ENCODE measurements around the gene OGA. TPM values are rescaled to one million over a fixed set of nuclear protein-coding genes. Genes with fewer than 3 reads are reported as not detected.

Gene OGA
- 100 to 1,000 TPM; 120 to 139 TPM for total RNA-seq

DNA sequence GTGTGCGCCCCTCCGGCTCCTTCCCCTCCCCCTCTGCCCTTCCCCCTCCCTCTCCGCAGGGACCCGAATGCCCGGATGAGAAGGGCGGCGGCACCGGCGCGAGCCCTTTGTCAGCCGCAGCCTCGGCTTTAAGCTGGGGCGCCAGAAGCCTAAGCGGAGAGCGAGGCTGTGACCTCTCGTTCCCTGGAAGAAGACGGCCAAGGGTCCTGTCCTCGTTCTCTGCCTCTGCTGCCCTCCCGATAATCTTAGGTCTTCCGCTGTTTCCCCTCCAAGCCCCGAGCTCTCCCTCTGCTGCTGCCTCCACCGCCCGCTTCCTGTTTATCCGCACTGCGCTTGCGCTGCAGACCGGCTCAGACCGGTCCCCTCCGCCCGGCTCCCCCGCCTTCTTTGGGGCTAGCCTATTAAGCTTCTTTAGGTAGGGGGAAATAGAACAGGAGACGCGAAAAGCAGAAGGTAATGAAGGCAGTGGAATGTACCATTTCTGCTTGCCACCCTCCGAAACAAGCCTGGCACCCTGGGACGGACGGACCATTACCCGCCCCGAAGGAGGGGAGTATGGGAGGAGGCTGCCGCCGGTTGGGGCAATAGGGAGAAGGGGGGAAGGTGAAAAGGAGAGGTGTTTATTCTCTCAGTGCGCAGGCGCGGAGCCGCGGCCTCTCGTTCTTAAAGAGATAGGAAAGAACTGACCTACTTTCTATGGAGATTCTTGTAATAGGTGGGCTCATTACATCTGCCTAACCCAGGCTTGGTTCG is at the start of gene OGA:
OGA (minus strand) TSS at position 326 of the 753 bp plus-strand sequence. CDS start 422 bp downstream, outside the sequence.
- H3K4me3 Mint-ChIP-seq: peak within 1 kb of the TSS; percentile 90
- peak; percentile 92 for ATAC-seq
- no peaks in the 10 kb centered on the region for H3K9me3 Mint-ChIP-seq (ENCODE audit: low read depth)
- no peaks in the 10 kb centered on the region for H3K27me3 Mint-ChIP-seq
- DNase-seq: peak; percentile 99
- peaks cover 27% of the 10 kb centered on the region for H3K36me3 Mint-ChIP-seq
- peaks cover 41% of the 10 kb centered on the region for H3K4me1 Mint-ChIP-seq
- H3K27ac Mint-ChIP-seq: peak within 1 kb of the TSS; percentile 97
- CTCF ChIA-PET: interaction anchor here (0.7 to 3.8 kb wide), 11 partner anchors 11 to 255 kb away, joined by 3 to 21 read pairs (median 5); partner anchors contain the start of gene NPM3

DNA sequence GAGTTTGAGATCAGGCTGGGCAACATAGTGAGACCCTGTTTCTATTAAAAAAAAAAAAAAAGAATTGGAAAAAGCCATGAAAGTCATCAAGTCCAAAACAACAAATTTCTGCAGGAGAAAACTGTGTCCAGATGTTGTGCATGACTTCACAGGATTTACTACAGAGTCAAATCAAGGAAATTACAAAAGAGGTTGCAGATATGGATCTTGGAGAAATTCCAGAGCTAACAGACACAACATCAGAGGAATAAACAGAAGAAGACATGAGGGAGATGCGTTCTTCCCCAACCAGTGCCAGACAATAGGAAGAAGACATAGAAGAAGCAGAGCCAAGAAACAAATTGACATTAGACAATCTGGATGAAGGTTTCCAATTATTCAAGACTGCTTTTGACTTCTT is 49.7 kb upstream of the OGA start:
- no peaks in the 10 kb centered on the region for H3K9me3 Mint-ChIP-seq (ENCODE audit: low read depth)
- CTCF ChIA-PET: interaction anchor here (0.7 kb wide), 1 partner anchor 329 kb away, joined by 3 read pairs; no protein-coding TSS in a partner anchor
- no peaks in the 10 kb centered on the region for H3K4me1 Mint-ChIP-seq
- no peak overlapping the region for H3K4me3 Mint-ChIP-seq
- H3K27me3 Mint-ChIP-seq: no peaks in the 10 kb centered on the region
- DNase-seq: no peak
- H3K36me3 Mint-ChIP-seq: peaks cover 10% of the 10 kb centered on the region
- no peak overlapping the region for H3K27ac Mint-ChIP-seq
- ATAC-seq: no peak

DNA sequence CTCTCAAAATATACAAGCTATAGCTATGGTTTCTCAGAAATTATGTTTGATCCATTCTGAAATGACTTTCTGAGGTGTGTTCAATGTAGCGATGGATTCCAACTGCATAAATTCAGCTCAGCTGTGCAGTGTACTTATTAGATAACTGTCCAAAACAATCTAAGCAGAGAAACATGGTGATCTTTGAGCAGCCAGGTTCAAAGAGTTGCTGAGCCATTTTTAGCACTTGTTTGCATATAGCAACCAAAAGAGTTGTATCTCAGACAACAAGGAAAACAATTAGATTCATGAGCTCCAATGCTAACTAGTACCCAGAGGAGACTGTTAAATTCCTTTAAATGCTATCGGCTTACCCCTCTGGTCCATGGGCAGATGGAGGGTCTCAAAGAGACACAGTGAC is 41.3 kb upstream of the OGA start:
- CTCF ChIA-PET: interaction anchor here (0.6 to 8.2 kb wide), 6 partner anchors 10 to 151 kb away, joined by 3 to 91 read pairs (median 8); partner anchors contain the start of gene KCNIP2
- no peak for DNase-seq
- Mint-ChIP-seq H3K27ac (no peak overlapping the region), H3K36me3 (peaks cover 32% of the 10 kb centered on the region), H3K4me3 (no peak overlapping the region), H3K4me1 (peaks cover 24% of the 10 kb centered on the region), H3K9me3 (ENCODE audit: low read depth) (peaks cover 9% of the 10 kb centered on the region), H3K27me3 (no peaks in the 10 kb centered on the region)
- no peak for ATAC-seq

DNA sequence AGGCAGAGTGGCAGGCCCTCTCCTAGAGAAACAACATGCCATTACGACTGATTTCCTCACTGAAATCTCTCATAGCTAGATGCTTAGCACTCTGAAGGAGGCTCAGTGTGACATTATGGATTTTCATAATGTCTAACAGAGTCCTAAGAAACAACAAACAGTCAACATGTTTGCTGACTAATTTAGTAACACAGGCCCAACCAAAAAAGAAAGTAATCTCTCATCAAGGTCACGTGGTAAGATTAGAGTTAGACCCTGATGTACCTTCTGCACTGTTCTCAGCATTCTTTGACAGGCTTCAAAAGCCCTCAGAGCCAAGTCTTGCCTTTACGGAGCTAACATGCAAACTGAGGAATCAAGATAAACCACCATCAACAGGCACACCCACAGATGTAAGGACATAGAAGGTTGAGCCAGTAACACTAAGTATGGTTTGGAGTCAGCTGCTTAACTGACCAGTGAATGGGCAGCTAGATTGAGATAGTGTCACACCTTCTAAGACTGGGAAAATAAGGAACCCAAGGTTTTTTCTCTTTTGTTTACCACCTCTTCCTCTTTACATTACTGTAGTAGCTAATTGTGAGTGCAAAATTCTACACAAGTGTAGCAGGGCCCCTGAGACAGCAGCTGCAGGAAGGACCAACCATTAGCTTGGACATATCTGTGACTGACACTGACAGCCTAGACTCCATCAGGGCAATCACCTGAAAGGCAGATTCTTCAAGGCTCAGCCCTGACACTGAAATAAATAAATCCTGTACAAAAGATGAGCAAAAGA is 40.7 kb upstream of the OGA start:
- CTCF ChIA-PET: interaction anchor here (0.6 to 8.2 kb wide), 7 partner anchors 9 to 151 kb away, joined by 3 to 91 read pairs (median 9); partner anchors contain the start of gene KCNIP2
- peaks cover 31% of the 10 kb centered on the region for H3K36me3 Mint-ChIP-seq
- ATAC-seq: peak; percentile 93
- peak overlapping the region; percentile 60 for H3K27ac Mint-ChIP-seq
- no peaks in the 10 kb centered on the region for H3K27me3 Mint-ChIP-seq
- H3K4me3 Mint-ChIP-seq: no peak overlapping the region
- no peak for DNase-seq
- peaks cover 24% of the 10 kb centered on the region for H3K4me1 Mint-ChIP-seq
- H3K9me3 Mint-ChIP-seq (ENCODE audit: low read depth): peaks cover 9% of the 10 kb centered on the region

DNA sequence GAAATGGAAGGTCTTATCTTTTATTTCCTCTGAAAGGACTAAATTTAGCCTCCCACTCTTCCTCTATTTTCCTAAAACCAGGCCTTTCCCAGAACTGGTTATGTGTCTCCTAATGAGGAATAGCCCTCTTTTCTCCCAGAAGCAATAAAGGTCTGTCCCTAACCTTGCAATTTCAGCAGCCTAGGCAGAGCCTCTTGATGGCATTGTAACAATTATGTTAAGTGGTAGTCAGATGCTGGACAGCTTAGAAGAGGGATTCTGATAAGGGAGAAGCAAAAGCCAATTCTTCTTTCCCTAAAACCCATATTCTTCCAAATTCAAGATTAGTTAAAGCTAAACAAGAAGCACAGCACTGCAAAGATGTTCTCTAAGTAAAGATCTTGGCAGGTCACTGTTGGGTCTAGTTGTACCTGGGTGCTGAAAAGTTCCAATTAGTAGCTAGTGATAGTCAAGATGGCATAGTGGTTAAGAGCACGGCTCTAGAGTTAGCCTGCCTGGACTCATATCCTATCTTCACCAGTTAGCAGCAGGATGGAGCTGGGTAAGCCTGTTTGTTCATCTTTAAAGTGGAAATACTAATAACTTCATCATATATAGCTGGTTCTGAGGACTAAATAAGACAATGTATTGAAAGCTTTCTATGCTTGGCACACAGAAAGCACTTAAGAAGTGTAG is 39.7 kb upstream of the OGA start:
- H3K9me3 Mint-ChIP-seq (ENCODE audit: low read depth): peaks cover 9% of the 10 kb centered on the region
- CTCF ChIA-PET: interaction anchor here (1.3 to 8.2 kb wide), 5 partner anchors 8 to 152 kb away, joined by 6 to 91 read pairs (median 10); partner anchors contain the start of gene KCNIP2
- no peak overlapping the region for H3K27ac Mint-ChIP-seq
- peaks cover 24% of the 10 kb centered on the region for H3K4me1 Mint-ChIP-seq
- peaks cover 28% of the 10 kb centered on the region for H3K36me3 Mint-ChIP-seq
- DNase-seq (no peak), ATAC-seq (no peak)
- H3K4me3 Mint-ChIP-seq: no peak overlapping the region
- no peaks in the 10 kb centered on the region for H3K27me3 Mint-ChIP-seq

DNA sequence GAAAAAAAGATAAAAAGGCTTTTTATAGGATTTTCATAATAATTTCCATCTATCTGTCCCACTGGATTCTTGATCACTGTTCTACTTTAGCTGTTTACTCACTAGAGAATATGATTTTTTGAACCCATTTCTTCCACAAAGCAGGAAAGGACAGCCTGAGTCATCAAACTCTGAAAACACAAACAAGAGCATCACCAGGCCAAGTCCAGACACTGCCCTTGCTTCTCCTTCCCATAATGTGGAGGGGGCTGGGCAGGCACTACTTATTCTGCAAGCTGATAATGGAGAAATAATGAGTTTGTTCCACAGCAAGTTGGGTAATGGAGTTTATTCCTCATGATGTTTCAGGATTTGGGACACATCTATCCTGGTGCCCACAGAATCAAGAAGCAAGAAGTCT is 38.4 kb upstream of the OGA start:
- DNase-seq (no peak), ATAC-seq (no peak)
- Mint-ChIP-seq H3K27ac (no peak overlapping the region), H3K36me3 (peaks cover 20% of the 10 kb centered on the region), H3K4me3 (no peak overlapping the region), H3K4me1 (peaks cover 24% of the 10 kb centered on the region), H3K9me3 (ENCODE audit: low read depth) (peaks cover 9% of the 10 kb centered on the region), H3K27me3 (no peaks in the 10 kb centered on the region)
- CTCF ChIA-PET: interaction anchor here (1.0 to 8.2 kb wide), 2 partner anchors 15 to 151 kb away, joined by 3 to 91 read pairs; partner anchors contain the start of gene KCNIP2

DNA sequence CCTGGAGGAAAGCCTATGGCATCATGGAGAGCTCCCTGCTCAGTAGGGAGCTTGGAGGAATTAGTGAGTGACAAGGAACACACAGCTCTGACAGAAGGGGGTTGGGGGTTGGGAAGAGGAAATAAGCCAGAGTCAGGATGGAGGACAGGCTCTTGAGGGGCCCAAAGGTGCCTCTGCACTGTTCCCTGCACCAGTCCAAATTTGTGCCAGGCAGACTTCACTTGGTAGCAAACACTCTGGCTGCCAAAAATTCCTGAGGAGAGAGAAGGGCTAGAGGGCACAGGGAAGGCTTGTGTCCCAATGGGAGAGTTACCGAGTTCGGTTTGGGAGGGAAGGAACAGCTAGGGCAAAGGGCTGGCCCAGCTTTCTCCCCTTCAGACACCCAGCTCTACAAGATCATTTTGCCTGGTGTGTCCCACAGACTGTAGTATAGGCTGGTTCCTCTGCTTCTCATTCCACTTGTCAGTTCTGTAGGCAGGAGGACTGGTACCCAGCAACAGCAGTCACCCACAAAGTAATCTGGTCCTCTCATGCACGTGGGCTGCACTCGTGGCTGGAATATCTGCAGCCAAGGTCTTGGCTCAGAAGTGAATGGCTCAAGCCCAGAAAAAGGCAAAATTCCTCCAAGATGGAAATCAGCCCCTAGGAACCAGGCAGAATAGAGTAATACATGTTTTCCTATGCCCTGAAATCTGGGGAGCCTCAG is 33.3 kb upstream of the OGA start:
- Mint-ChIP-seq H3K4me3 (no peak overlapping the region), H3K27me3 (no peaks in the 10 kb centered on the region), H3K36me3 (no peaks in the 10 kb centered on the region), H3K27ac (no peak overlapping the region), H3K9me3 (ENCODE audit: low read depth) (no peaks in the 10 kb centered on the region), H3K4me1 (peaks cover 3% of the 10 kb centered on the region)
- no peak for ATAC-seq
- CTCF ChIA-PET: interaction anchor here (1.2 to 3.7 kb wide), 3 partner anchors 10 to 15 kb away, joined by 5 to 26 read pairs (median 13); no protein-coding TSS in a partner anchor
- DNase-seq: no peak

DNA sequence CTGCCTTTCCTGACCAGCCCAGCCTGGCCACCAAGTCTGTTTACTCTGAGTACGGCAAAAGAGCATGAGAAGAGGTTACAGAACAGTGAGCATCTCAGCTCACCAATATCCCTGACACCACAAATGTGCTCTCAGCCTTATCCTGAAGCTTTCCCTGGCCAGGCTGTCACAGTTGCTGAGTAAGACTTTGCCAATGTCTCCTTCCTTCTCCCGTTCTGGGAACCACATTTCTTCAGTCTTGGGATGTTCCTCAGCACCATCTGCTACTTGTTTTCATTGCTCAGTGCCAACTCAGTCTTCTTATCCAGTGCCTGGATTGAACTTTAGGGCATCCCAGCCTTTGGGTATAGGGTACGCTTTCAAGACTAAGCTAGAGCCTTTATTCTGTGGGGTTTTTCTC is 32.5 kb upstream of the OGA start:
- Mint-ChIP-seq H3K9me3 (ENCODE audit: low read depth) (no peaks in the 10 kb centered on the region), H3K4me3 (no peak overlapping the region), H3K27ac (no peak overlapping the region), H3K36me3 (no peaks in the 10 kb centered on the region), H3K4me1 (peaks cover 3% of the 10 kb centered on the region), H3K27me3 (no peaks in the 10 kb centered on the region)
- CTCF ChIA-PET: interaction anchor here (3.2 to 3.7 kb wide), 2 partner anchors 10 to 15 kb away, joined by 12 to 26 read pairs; no protein-coding TSS in a partner anchor
- ATAC-seq (no peak), DNase-seq (no peak)

DNA sequence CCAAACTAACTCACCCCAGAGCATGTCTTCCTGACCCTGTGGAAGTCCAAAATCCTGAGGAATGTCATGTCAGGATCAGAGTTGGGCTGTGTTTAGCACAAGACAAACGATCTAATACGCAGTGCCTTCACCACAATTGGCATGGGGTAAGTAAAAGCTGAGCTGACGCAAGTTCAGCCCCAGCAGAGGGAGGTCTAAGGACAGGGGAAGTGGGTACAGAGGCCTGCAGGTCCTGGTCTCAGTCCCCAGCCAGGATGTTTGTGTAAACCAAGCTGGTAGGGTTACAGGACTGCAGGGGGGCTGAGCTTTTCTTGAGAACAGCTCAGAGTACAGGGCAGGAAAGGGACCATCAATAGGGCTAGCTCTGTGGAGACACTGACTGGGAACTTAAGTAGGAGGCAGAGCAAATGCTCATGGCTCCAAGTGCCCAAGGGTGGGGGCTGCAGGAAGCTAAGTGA is 30.7 kb upstream of the OGA start:
- Mint-ChIP-seq H3K27ac (no peak overlapping the region), H3K4me1 (peaks cover 9% of the 10 kb centered on the region), H3K9me3 (ENCODE audit: low read depth) (no peaks in the 10 kb centered on the region), H3K27me3 (peaks cover 4% of the 10 kb centered on the region), H3K4me3 (no peak overlapping the region), H3K36me3 (no peaks in the 10 kb centered on the region)
- CTCF ChIA-PET: interaction anchor here (0.8 to 3.7 kb wide), 7 partner anchors 8 to 224 kb away, joined by 3 to 26 read pairs (median 6); no protein-coding TSS in a partner anchor
- DNase-seq (no peak), ATAC-seq (no peak)

DNA sequence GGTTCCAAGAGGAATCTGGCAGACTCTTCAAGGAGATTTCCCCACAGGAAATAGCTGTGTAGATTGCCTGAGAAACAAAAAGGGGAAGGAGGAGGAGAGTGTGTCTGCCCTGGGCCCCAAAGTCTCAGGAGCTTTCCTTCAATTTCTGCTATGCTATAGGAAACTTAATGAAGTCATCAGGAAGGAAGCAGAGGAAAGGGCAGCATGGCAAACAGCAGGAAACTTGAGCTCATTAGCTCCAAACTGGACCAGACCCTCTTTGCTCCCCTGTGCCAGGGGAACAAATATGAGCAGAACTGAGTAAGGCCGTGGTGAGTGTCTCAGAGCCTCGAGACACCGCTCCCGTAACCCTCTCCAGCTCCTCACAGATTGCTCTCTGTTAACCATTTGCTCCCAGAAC is 30.2 kb upstream of the OGA start:
- ATAC-seq (no peak), DNase-seq (no peak)
- Mint-ChIP-seq H3K4me1 (peaks cover 11% of the 10 kb centered on the region), H3K9me3 (ENCODE audit: low read depth) (no peaks in the 10 kb centered on the region), H3K4me3 (no peak overlapping the region), H3K36me3 (no peaks in the 10 kb centered on the region), H3K27me3 (peaks cover 4% of the 10 kb centered on the region), H3K27ac (no peak overlapping the region)
- CTCF ChIA-PET: interaction anchor here (0.8 to 3.7 kb wide), 7 partner anchors 7 to 224 kb away, joined by 3 to 26 read pairs (median 6); no protein-coding TSS in a partner anchor

DNA sequence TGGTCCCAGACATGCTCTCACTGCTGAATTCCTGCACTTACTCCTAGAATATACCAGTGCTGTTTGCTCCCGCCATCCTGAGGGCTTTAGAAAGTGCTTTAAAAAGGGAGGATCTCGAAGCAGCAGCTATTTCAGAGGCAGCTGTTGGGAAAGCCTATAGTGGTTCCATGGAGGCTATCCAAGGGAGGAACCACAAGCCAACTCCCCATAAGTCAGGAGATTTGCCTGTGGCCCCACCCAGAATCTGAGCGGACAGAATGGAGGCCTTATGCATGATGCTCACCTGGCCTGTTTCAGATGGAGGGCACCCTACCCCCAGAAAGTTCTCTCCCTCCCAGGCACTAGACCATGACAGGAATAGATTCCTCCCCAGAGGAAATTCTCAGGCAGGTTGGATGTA is 27.6 kb upstream of the OGA start:
- H3K9me3 Mint-ChIP-seq (ENCODE audit: low read depth): no peaks in the 10 kb centered on the region

More for the DNA sequence above, 27.6 kb upstream of the OGA start:
- H3K4me1 Mint-ChIP-seq: peaks cover 24% of the 10 kb centered on the region
- DNase-seq (no peak), ATAC-seq (no peak)
- H3K36me3 Mint-ChIP-seq: no peaks in the 10 kb centered on the region
- H3K27ac Mint-ChIP-seq: no peak overlapping the region
- no peak overlapping the region for H3K4me3 Mint-ChIP-seq
- peaks cover 12% of the 10 kb centered on the region for H3K27me3 Mint-ChIP-seq
- CTCF ChIA-PET: interaction anchor here (1.3 to 1.8 kb wide), 3 partner anchors 10 to 227 kb away, joined by 4 to 14 read pairs (median 7); no protein-coding TSS in a partner anchor

All from activated CD8-positive, alpha-beta memory T cell treated with anti-CD3 and anti-CD28 coated beads, Interleukin-2, amount 10 ng/mL, durations not matched to agents 7 days and 5 days (primary cell).